ENCODE results near the gene FUOM. TPM values are rescaled to one million over a fixed set of nuclear protein-coding genes. Genes with fewer than 3 reads are reported as not detected.

Gene FUOM
- polyA plus RNA-seq, 1 of the 3 experiments (the other 2 are of a cell fraction), result 32.5 TPM

DNA sequence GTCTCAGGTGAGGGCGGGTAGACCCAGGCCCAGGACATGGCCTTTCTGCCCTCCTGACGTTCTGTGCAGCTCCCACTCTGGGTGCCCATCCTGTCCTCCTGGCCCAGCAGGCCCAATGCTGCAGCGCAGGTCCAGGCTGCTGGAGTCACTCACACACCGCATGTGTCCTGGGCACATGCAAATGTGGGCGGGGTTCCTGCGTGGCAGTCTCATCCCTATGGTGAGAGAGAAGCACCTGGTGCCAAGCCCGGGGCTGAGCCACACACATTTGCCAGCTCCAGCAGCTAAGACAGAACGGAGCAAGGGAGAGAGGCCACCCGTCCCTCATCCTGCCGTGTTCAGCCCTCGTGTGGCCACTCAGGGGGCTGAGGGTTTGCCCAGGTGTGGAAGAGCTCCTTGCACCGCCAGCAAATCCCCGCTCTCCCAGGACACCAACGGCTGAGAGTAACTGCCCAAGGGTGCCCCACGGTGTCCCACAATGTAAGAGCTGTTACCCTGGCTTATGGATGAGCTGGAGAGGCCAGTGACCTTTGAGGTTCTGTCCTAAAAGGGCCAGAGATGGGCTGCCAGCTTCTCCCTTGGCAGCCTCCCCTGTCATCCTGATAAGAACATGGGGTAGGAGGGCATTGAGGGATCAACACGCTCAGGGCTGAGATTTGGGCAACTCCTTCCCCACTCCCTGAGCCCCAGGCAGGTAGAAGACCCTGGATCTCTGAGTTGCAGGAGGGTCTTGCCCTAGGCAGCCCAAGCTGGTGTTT, 4.4 kb downstream of the FUOM start (continued):
- TF ChIP-seq FOXM1 (IDR thresholded peaks at IDR 0.05; ENCODE audit: low read depth) (no peak), FOSL2 (IDR thresholded peaks at IDR 0.05; ENCODE audit: borderline replicate concordance, low read depth) (no peak), RXRA (IDR thresholded peaks at IDR 0.05; ENCODE audit: borderline replicate concordance, low read depth) (no peak), GATA2 (CRISPR knock-in tag; IDR thresholded peaks at IDR 0.05) (no peak)
- TF ChIP-seq, protein P1, sequence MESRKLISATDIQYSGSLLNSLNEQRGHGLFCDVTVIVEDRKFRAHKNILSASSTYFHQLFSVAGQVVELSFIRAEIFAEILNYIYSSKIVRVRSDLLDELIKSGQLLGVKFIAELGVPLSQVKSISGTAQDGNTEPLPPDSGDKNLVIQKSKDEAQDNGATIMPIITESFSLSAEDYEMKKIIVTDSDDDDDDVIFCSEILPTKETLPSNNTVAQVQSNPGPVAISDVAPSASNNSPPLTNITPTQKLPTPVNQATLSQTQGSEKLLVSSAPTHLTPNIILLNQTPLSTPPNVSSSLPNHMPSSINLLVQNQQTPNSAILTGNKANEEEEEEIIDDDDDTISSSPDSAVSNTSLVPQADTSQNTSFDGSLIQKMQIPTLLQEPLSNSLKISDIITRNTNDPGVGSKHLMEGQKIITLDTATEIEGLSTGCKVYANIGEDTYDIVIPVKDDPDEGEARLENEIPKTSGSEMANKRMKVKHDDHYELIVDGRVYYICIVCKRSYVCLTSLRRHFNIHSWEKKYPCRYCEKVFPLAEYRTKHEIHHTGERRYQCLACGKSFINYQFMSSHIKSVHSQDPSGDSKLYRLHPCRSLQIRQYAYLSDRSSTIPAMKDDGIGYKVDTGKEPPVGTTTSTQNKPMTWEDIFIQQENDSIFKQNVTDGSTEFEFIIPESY (IDR thresholded peaks at IDR 0.05; ENCODE audit: borderline replicate concordance, low read depth), result no peak

DNA sequence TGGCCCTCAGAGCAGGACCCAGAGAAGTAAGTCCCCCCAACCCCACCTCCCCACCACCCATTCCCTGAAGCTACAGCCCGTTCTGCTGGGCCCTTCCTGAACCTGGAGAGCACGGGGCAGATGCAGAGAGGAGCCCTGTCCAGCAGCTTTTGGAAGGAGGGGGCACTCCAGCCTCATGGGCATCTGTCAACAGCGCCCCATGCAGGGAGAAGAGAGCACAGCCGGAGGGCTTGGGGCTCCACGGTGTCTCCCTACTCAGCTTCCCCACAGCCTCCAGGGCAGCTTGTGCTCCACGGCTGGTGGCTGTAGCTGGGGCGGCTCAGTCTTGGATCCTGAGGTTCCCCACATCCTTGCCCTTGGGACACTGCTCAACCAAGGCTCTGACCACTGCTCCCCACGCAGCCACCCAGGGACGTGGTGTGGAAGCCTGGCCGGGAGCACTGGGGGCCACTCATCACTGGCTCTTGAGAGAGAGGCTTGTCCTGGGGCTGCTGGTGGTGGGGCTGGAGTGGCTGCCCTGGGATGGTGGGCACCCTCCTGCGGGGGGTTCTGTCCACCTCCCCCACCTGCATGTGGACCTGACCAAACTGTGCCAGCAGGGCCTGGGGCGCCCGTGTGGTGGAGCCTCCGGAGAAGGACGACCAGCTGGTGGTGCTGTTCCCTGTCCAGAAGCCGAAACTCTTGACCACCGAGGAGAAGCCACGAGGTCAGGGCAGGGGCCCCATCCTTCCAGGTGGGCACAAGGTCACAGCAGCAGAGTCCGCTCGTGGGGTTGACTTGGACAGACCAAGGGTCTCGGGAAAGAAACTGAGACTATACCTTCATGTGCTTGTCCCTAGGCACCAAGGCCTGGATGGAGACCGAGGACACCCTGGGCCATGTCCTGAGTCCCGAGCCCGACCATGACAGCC, 6.2 kb downstream of the FUOM start:
- 56% methylated on average over 12 of the region's 24 CpGs for WGBS (ENCODE audit: low lambda C conversion rate)

More for the DNA sequence above, 6.2 kb downstream of the FUOM start:
- no peak overlapping the region for H3K4me2 ChIP-seq
- H3K79me2 ChIP-seq (ENCODE audit: insufficient read depth), result no peaks in the 10 kb centered on the region
- no peaks in the 10 kb centered on the region for H3K9me2 ChIP-seq
- H2AFZ ChIP-seq (ENCODE audit: low read depth), result no peak overlapping the region
- H3K36me3 ChIP-seq (replicated peaks in 1 of 2; ENCODE audit: control insufficient read depth in 1 of 2, insufficient read depth in 2 of 2, low read length in 1 of 2), result peaks cover 0 to 3% of the 10 kb centered on the region in 2 experiments
- no peak overlapping the region for H3K27ac ChIP-seq (ENCODE audit: low read depth in 2 of 2, low read length in 1 of 2)
- ChIA-PET CTCF (no interaction called here), POLR2A (interaction anchor here (1.5 kb wide), 1 partner anchor 28 kb away, joined by 3 read pairs; no protein-coding TSS in a partner anchor)
- 0 out of 2 replicates have a peak, but pooled peaks cover 7% of the 10 kb centered on the region for H3K27me3 ChIP-seq (ENCODE audit: insufficient read depth)
- no peaks in the 10 kb centered on the region for H3F3A ChIP-seq (replicated peaks; ENCODE audit: insufficient read depth)
- no peak overlapping the region for H3K9ac ChIP-seq
- no peaks in the 10 kb centered on the region for H4K20me1 ChIP-seq (ENCODE audit: insufficient read depth)
- peaks cover 0 to 17% of the 10 kb centered on the region in 2 experiments; a peak in 1 of 4 replicates for H3K4me1 ChIP-seq (ENCODE audit: control insufficient read depth in 1 of 2, insufficient read depth in 2 of 2, low read depth in 1 of 2, low read length in 1 of 2)
- TF ChIP-seq, protein P2, sequence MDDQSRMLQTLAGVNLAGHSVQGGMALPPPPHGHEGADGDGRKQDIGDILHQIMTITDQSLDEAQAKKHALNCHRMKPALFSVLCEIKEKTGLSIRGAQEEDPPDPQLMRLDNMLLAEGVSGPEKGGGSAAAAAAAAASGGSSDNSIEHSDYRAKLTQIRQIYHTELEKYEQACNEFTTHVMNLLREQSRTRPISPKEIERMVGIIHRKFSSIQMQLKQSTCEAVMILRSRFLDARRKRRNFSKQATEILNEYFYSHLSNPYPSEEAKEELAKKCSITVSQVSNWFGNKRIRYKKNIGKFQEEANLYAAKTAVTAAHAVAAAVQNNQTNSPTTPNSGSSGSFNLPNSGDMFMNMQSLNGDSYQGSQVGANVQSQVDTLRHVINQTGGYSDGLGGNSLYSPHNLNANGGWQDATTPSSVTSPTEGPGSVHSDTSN (IDR thresholded peaks at IDR 0.05), result no peak
- TF ChIP-seq GATA2 (CRISPR knock-in tag; IDR thresholded peaks at IDR 0.05), result no peak
- TF ChIP-seq TCF12 (IDR thresholded peaks at IDR 0.05), result no peak
- TF ChIP-seq YY1 (IDR thresholded peaks at IDR 0.05; ENCODE audit: low read depth), result no peak
- no peak for TF ChIP-seq POLR2AphosphoS5 (IDR thresholded peaks at IDR 0.05; ENCODE audit: low read depth, low read length)
- H3K9me3 ChIP-seq, result no peaks in the 10 kb centered on the region
- DNase-seq, result no peak
- H3K4me3 ChIP-seq (ENCODE audit: low read depth in 2 of 2, low read length in 1 of 2), result no peak overlapping the region

Measured in SK-N-SH (cell line).